Subcutaneous adipose tissue (tissue), 4 donors: ENCODE measurements around the gene RNF217. TPM values are rescaled to one million over a fixed set of nuclear protein-coding genes. Genes with fewer than 3 reads are reported as not detected.

Experiments used
- total RNA-seq, 4 donors: library from RNA; depleted of rRNA; stranded (reverse); fragments of >200 nt; gene quantifications; one replicate each; pipeline ENCODE4 v1.1.0, GENCODE V29; 2016
- TF ChIP-seq, protein P1 (sequence below): fragments of 450-650 bp; IDR thresholded peaks from one replicate; pipeline ENCODE4 v1.5.1; 2016; ENCODE audit warnings: low read depth, mild to moderate bottlenecking, control low read depth, antibody characterized with exemption, moderate library complexity

RNF217 gene
- total RNA-seq, 4 donors from 2014 or later: 41.8 to 69.5 (median 47.2) TPM

- TF ChIP-seq, protein P1, sequence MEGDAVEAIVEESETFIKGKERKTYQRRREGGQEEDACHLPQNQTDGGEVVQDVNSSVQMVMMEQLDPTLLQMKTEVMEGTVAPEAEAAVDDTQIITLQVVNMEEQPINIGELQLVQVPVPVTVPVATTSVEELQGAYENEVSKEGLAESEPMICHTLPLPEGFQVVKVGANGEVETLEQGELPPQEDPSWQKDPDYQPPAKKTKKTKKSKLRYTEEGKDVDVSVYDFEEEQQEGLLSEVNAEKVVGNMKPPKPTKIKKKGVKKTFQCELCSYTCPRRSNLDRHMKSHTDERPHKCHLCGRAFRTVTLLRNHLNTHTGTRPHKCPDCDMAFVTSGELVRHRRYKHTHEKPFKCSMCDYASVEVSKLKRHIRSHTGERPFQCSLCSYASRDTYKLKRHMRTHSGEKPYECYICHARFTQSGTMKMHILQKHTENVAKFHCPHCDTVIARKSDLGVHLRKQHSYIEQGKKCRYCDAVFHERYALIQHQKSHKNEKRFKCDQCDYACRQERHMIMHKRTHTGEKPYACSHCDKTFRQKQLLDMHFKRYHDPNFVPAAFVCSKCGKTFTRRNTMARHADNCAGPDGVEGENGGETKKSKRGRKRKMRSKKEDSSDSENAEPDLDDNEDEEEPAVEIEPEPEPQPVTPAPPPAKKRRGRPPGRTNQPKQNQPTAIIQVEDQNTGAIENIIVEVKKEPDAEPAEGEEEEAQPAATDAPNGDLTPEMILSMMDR: no peak
Observed at GRCh38 chr6:125067552-125067951, 105.3 kb downstream of the RNF217 start.

DNA sequence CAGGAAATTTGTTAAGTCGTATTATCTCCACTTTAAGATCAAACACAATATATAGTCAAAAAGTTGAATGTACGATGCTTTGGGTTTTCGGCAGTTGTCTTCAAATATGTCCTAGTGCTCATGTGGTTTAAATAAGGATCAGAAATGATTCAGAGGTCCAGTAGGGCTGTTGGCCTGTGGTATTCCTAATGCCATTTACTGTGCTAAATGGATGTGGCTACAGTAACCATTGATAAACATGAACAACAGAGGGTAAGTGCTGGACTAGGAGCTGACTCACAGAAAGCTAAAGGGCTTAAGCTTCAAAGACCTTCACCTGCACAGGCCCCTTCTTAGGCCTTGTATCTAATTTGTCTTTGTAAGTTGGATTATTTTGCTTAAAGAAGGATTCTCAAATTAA, 110.8 kb downstream of the RNF217 start:
- TF ChIP-seq, protein P1: no peak

DNA sequence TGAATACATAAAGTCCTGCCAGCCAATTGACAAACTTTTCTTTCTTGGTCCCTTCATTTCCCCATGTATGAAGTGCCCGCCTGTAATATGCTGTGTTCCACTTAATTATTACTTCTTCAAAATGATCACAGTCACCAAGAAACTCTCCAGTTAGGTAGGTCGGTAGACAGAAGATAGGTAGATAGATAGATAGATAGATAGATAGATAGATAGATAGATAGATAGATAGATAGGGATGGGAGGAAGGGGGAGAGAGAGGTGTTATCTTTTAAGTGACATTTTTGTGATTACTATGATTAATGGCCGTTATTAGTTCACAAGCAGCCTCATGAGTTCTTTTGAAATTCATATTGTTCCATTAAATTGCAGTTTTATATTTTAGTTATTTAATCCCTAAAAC, 111.9 kb downstream of the RNF217 start:
- TF ChIP-seq, protein P1: no peak

- TF ChIP-seq, protein P1: no peak
Observed at GRCh38 chr6:125075741-125076481, 113.7 kb downstream of the RNF217 start.

DNA sequence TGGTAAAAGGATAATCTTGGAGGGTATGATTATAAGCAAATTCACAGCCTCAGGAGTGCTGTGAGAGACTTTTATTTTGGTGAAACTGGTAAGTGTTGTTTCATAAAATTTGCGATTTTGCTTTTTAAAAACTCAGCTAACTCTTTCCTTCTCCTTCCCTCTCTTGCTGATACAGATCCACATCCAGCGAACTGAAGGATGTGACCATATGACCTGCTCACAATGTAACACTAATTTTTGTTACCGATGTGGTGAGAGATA, 114.2 kb downstream of the RNF217 start:
- TF ChIP-seq, protein P1: no peak

GRCh38 chr6:125077453-125077852, 115.2 kb downstream of the RNF217 start:
- TF ChIP-seq, protein P1: no peak

DNA sequence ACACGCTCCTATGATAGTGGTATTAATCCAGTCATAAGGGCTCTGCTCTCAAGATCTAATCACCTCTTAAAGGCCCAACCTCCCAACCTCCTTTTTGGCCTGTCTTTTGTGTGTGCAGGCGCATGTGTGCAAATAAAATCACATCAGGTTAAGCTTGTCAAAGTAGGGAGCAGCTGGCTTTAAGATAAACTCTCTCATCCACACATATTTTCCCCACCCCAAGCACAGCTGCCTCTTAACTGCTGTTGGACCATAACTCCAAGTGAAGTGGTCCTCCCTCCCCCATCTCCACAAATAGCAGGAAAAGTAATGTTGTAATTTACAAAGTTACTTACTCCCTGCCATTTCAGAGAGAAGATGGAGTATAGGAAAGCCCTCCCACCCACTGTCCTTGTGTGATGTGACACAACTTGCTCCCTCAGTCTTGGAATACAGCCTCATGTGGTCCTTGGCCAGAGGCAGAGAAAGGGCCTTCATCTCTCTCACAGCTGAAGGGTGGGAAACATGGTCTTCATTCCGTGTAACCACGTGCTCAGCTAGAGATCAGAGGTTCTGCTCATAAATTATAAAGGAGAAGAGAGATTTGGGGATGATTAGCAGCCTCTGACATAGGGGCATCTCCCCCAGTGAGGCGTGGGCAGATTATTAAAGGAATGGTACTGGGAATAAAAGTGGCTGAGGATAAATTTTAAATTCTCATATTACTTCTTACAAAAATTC, 116.5 kb downstream of the RNF217 start:
- TF ChIP-seq, protein P1: no peak
